Measurements from ENCODE around the gene ZNF148.

GRCh38 chr3:125267460-125267859 is 107.7 kb downstream of the ZNF148 start:
- TF ChIP-seq CTCF (conservative IDR thresholded peaks at IDR 0.05) (no peak), ZFX (IDR thresholded peaks at IDR 0.05) (no peak)

All from C4-2B (cell line).